Neural cell (in vitro differentiated cells): ENCODE measurements around the gene ZP1. TPM values are rescaled to one million over a fixed set of nuclear protein-coding genes. Genes with fewer than 3 reads are reported as not detected.

ENCODE experiments used
- H2AFZ ChIP-seq: fragments of 200-600, 300-800 bp; sonication (generic), shearing (Covaris generic); 2 replicates; pipeline ENCODE4 v1.6.0; 2014; ENCODE audit warnings: low read depth, mild to moderate bottlenecking, antibody characterized with exemption, low read length, moderate library complexity
- H3F3A ChIP-seq: fragments of 200-600 bp; shearing (Covaris generic); 2 replicates; pipeline ENCODE4 v1.6.1; 2016; ENCODE audit warnings: mild to moderate bottlenecking, moderate library complexity, mixed read lengths, antibody characterized with exemption, low read length; ENCODE audit not compliant: insufficient read depth, poor library complexity, severe bottlenecking
- H3K27ac ChIP-seq: fragments of 200-600, 300-800 bp; sonication (generic), shearing (Covaris generic); 2 replicates; pipeline ENCODE4 v1.5.1; 2014; ENCODE audit warnings: mild to moderate bottlenecking, low read length, moderate library complexity
- H3K27me3 ChIP-seq: fragments of 300-800, 200-600 bp; sonication (generic), shearing (Covaris generic); 2 replicates; pipeline ENCODE4 v1.6.0; 2014; ENCODE audit warnings: mild to moderate bottlenecking, low read depth, low read length, moderate library complexity; ENCODE audit not compliant: insufficient read depth
- H3K36me3 ChIP-seq: fragments of 300-800, 200-600 bp; sonication (generic), shearing (Covaris generic); 2 replicates; pipeline ENCODE4 v1.5.1; 2014; ENCODE audit warnings: mild to moderate bottlenecking, antibody characterized with exemption, low read length, moderate library complexity; ENCODE audit not compliant: insufficient read depth
- H3K4me2 ChIP-seq: fragments of 300-800, 200-600 bp; sonication (generic), shearing (Covaris generic); 2 replicates; pipeline ENCODE4 v1.6.0; 2014; ENCODE audit warnings: mild to moderate bottlenecking, low read length
- H3K4me3 ChIP-seq: fragments of 300-800, 200-600 bp; sonication (generic), shearing (Covaris generic); 2 replicates; pipeline ENCODE4 v1.5.1; 2014; ENCODE audit warnings: mild to moderate bottlenecking, low read length, moderate library complexity
- H3K79me2 ChIP-seq: fragments of 200-600 bp; shearing (Covaris generic); replicated peaks from 2 replicates; pipeline ENCODE4 v1.6.0; 2014; ENCODE audit warnings: mild to moderate bottlenecking, low read length, moderate library complexity; ENCODE audit not compliant: insufficient read depth
- H3K9ac ChIP-seq: fragments of 300-800, 200-600 bp; sonication (generic), shearing (Covaris generic); 2 replicates; pipeline ENCODE4 v1.6.1; 2016; ENCODE audit warnings: mild to moderate bottlenecking, low read length, mixed read lengths
- H3K9me2 ChIP-seq: fragments of 200-600 bp; shearing (Covaris generic); 2 replicates; pipeline ENCODE4 v1.6.1; 2016; ENCODE audit warnings: mild to moderate bottlenecking, low read length, mixed read lengths; ENCODE audit not compliant: insufficient read depth
- H3K9me3 ChIP-seq: fragments of 200-600, 300-800 bp; sonication (generic), shearing (Covaris generic); 2 replicates; pipeline ENCODE4 v1.6.1; 2016; ENCODE audit warnings: mild to moderate bottlenecking, mixed run types, low read length, moderate library complexity, mixed read lengths
- H4K20me1 ChIP-seq: fragments of 200-600 bp; shearing (Covaris generic); 2 replicates; pipeline ENCODE4 v1.6.1; 2016; ENCODE audit warnings: mild to moderate bottlenecking, mixed run types; ENCODE audit not compliant: insufficient read depth
- EP300 ChIP-seq: fragments of 450-650 bp; conservative IDR thresholded peaks from 2 replicates; pipeline ENCODE4 v1.6.1; 2014; ENCODE audit warnings: antibody characterized with exemption, mild to moderate bottlenecking, moderate library complexity; ENCODE audit not compliant: poor library complexity, severe bottlenecking
- EZH2 ChIP-seq: fragments of 200-600, 300-800 bp; shearing (Covaris generic), sonication (generic); IDR thresholded peaks from 2 replicates; pipeline ENCODE4 v1.6.1; 2014; ENCODE audit warnings: antibody characterized with exemption, low read length, borderline replicate concordance, mild to moderate bottlenecking; ENCODE audit not compliant: insufficient read depth, poor library complexity, severe bottlenecking
- MXI1 ChIP-seq: fragments of 450-650 bp; conservative IDR thresholded peaks from 2 replicates; pipeline ENCODE4 v1.6.1; 2014; ENCODE audit warnings: antibody characterized with exemption, mild to moderate bottlenecking; ENCODE audit not compliant: poor library complexity, severe bottlenecking
- RAD21 ChIP-seq: fragments of 450-650 bp; conservative IDR thresholded peaks from 2 replicates; pipeline ENCODE4 v1.6.1; 2014; ENCODE audit warnings: antibody characterized with exemption, mild to moderate bottlenecking, moderate library complexity
- SMC3 ChIP-seq: fragments of 450-650 bp; conservative IDR thresholded peaks from 2 replicates; pipeline ENCODE4 v1.6.1; 2014; ENCODE audit warnings: antibody characterized with exemption, mild to moderate bottlenecking, moderate library complexity; ENCODE audit not compliant: poor library complexity
- TAF1 ChIP-seq: IDR thresholded peaks from 2 replicates; pipeline ENCODE4 v1.6.1; 2012; ENCODE audit warnings: low read depth
- polyA plus RNA-seq: library from polyadenylated mRNA; depleted of rRNA; stranded (reverse); fragments of >200 nt; gene quantifications from 2 replicates; pipeline ENCODE4 v1.2.3, GENCODE V29; 2014
- TF ChIP-seq, protein P1 (sequence below): fragments of 450-650 bp; IDR thresholded peaks from 2 replicates; pipeline ENCODE4 v1.5.1; 2014; ENCODE audit warnings: antibody characterized with exemption, mild to moderate bottlenecking, moderate library complexity; ENCODE audit not compliant: poor library complexity, severe bottlenecking
- TF ChIP-seq, protein P2 (sequence below): IDR thresholded peaks from 2 replicates; pipeline ENCODE4 v1.6.1; 2012; ENCODE audit warnings: borderline replicate concordance

The ZP1 gene
- polyA plus RNA-seq, 1 donor from 2014 or later, result 1.5 TPM

DNA sequence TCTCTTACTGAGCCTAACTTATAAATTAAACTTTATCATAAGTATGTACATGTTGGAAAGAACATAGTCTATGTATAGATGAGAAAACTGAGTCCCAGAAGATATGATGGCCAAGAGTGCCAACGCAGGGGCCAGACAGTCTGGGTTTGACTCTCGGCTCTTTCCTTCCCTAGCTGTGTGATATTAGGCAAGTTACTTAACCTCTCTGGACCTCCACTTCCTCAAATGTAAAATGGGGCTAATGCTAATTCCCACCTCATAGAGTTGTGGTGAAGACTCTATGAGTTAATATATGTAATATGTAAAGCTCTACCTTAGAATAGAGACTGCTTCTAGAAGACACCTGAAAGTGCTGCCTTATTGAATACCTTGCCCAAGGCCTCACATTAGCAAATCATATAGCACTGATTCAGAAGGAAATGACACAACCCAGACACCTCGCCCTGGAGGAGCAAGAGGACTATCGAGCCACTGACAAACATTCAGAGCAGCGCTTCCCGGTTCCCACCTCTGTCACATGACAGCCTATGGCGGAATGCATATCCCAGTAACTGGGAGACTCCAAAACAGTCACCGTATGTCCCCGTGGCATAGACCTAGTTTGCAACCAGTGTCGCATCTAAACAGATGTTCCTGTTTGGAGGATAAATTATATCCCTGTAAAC, 36.7 kb upstream of the ZP1 start:
- H3K4me2 ChIP-seq, result no peak overlapping the region
- no peak overlapping the region for H3K27ac ChIP-seq
- no peaks in the 10 kb centered on the region for H3K9me3 ChIP-seq
- no peaks in the 10 kb centered on the region for H3K27me3 ChIP-seq
- no peak overlapping the region for H3K4me3 ChIP-seq
- H3K36me3 ChIP-seq, result no peaks in the 10 kb centered on the region
- no peak overlapping the region for H2AFZ ChIP-seq
- TF ChIP-seq EP300, result no peak
- no peak for TF ChIP-seq SMC3
- TF ChIP-seq, protein P1, sequence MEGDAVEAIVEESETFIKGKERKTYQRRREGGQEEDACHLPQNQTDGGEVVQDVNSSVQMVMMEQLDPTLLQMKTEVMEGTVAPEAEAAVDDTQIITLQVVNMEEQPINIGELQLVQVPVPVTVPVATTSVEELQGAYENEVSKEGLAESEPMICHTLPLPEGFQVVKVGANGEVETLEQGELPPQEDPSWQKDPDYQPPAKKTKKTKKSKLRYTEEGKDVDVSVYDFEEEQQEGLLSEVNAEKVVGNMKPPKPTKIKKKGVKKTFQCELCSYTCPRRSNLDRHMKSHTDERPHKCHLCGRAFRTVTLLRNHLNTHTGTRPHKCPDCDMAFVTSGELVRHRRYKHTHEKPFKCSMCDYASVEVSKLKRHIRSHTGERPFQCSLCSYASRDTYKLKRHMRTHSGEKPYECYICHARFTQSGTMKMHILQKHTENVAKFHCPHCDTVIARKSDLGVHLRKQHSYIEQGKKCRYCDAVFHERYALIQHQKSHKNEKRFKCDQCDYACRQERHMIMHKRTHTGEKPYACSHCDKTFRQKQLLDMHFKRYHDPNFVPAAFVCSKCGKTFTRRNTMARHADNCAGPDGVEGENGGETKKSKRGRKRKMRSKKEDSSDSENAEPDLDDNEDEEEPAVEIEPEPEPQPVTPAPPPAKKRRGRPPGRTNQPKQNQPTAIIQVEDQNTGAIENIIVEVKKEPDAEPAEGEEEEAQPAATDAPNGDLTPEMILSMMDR, result no peak
- TF ChIP-seq EZH2, result no peak
- no peak for TF ChIP-seq RAD21
- no peak for TF ChIP-seq MXI1
- TF ChIP-seq TAF1, result no peak
- no peaks in the 10 kb centered on the region for H3F3A ChIP-seq
- no peaks in the 10 kb centered on the region for H3K79me2 ChIP-seq
- H3K9ac ChIP-seq, result peak overlapping the region; percentile 5
- H3K9me2 ChIP-seq, result no peaks in the 10 kb centered on the region
- H4K20me1 ChIP-seq, result no peaks in the 10 kb centered on the region

DNA sequence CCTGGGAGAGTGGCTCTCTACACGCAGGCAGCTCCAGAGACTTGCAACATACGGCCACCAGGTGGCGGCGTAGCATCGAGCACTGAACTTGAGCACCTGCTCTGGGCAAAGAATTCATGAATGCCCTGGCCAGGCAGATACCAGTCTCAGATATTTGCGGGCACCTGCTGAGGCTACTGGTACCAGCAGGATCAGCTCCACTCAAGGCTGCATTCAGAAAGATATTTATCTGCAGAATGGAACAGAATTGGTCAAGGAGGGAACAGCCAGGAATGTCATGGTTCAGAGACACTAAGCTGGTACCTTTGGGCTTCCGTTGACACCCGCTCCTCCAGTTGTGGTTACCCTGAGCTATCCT, 36.2 kb upstream of the ZP1 start:
- Histone ChIP-seq H3F3A (no peaks in the 10 kb centered on the region), H2AFZ (no peak overlapping the region), H3K4me3 (no peak overlapping the region), H4K20me1 (no peaks in the 10 kb centered on the region), H3K9ac (peak overlapping the region; percentile 5), H3K9me2 (no peaks in the 10 kb centered on the region), H3K4me2 (no peak overlapping the region), H3K9me3 (no peaks in the 10 kb centered on the region), H3K79me2 (no peaks in the 10 kb centered on the region), H3K27ac (no peak overlapping the region), H3K36me3 (no peaks in the 10 kb centered on the region), H3K27me3 (no peaks in the 10 kb centered on the region)
- TF ChIP-seq, protein P1, result peak; percentile 98
- peak; percentile 26 for TF ChIP-seq MXI1
- TF ChIP-seq RAD21, result peak; percentile 98
- peak; percentile 99 for TF ChIP-seq SMC3
- TF ChIP-seq, protein P2, sequence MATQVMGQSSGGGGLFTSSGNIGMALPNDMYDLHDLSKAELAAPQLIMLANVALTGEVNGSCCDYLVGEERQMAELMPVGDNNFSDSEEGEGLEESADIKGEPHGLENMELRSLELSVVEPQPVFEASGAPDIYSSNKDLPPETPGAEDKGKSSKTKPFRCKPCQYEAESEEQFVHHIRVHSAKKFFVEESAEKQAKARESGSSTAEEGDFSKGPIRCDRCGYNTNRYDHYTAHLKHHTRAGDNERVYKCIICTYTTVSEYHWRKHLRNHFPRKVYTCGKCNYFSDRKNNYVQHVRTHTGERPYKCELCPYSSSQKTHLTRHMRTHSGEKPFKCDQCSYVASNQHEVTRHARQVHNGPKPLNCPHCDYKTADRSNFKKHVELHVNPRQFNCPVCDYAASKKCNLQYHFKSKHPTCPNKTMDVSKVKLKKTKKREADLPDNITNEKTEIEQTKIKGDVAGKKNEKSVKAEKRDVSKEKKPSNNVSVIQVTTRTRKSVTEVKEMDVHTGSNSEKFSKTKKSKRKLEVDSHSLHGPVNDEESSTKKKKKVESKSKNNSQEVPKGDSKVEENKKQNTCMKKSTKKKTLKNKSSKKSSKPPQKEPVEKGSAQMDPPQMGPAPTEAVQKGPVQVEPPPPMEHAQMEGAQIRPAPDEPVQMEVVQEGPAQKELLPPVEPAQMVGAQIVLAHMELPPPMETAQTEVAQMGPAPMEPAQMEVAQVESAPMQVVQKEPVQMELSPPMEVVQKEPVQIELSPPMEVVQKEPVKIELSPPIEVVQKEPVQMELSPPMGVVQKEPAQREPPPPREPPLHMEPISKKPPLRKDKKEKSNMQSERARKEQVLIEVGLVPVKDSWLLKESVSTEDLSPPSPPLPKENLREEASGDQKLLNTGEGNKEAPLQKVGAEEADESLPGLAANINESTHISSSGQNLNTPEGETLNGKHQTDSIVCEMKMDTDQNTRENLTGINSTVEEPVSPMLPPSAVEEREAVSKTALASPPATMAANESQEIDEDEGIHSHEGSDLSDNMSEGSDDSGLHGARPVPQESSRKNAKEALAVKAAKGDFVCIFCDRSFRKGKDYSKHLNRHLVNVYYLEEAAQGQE, result no peak
